GM21360 (cell line): ENCODE results near the gene CALM1.

Source experiments
- ATAC-seq: cut with Tn5 transposase; IDR thresholded peaks from one replicate; pipeline ENCODE4 v1.9.1; 2021; ENCODE audit warnings: mild to moderate bottlenecking, moderate library complexity; ENCODE audit not compliant: unreplicated experiment

CALM1 gene

GRCh38 chr14:90407230-90407629, 10.4 kb downstream of the CALM1 start:
- ATAC-seq: no peak

GRCh38 chr14:90408713-90409112, 11.9 kb downstream of the CALM1 start:
- ATAC-seq: no peak

GRCh38 chr14:90409209-90409730, 12.4 kb downstream of the CALM1 start:
- no peak for ATAC-seq

GRCh38 chr14:90412058-90412457, 15.2 kb downstream of the CALM1 start:
- ATAC-seq: no peak

GRCh38 chr14:90416720-90417119, 19.9 kb downstream of the CALM1 start:
- no peak for ATAC-seq

- ATAC-seq: no peak
These were observed 21.2 kb downstream of the CALM1 start for GRCh38 chr14:90418053-90418452.

GRCh38 chr14:90419200-90419599, 22.4 kb downstream of the CALM1 start:
- ATAC-seq: no peak

GRCh38 chr14:90421001-90421631, 24.3 kb downstream of the CALM1 start:
- no peak for ATAC-seq

GRCh38 chr14:90421632-90422020, 24.8 kb downstream of the CALM1 start:
- no peak for ATAC-seq

- ATAC-seq: no peak
These were observed 26.3 kb downstream of the CALM1 start for GRCh38 chr14:90423166-90423565.

GRCh38 chr14:90424075-90424474, 27.2 kb downstream of the CALM1 start:
- no peak for ATAC-seq

- no peak for ATAC-seq
These were observed 28.0 kb downstream of the CALM1 start for GRCh38 chr14:90424686-90425372.

- ATAC-seq: no peak
These were observed 28.6 kb downstream of the CALM1 start for GRCh38 chr14:90425373-90425879.

- no peak for ATAC-seq
These were observed 29.3 kb downstream of the CALM1 start for GRCh38 chr14:90426031-90426540.

GRCh38 chr14:90426663-90427062, 29.8 kb downstream of the CALM1 start:
- no peak for ATAC-seq

- no peak for ATAC-seq
These were observed 31.1 kb downstream of the CALM1 start for GRCh38 chr14:90427848-90428426.

- ATAC-seq: no peak
These were observed 31.8 kb downstream of the CALM1 start for GRCh38 chr14:90428676-90429075.

GRCh38 chr14:90429236-90429635, 32.4 kb downstream of the CALM1 start:
- no peak for ATAC-seq

GRCh38 chr14:90429754-90430153, 32.9 kb downstream of the CALM1 start:
- no peak for ATAC-seq

GRCh38 chr14:90434370-90435020, 37.7 kb downstream of the CALM1 start:
- ATAC-seq: no peak

- ATAC-seq: no peak
These were observed 42.0 kb downstream of the CALM1 start for GRCh38 chr14:90438841-90439240.
